ENCODE data around the gene VWA7.

DNA sequence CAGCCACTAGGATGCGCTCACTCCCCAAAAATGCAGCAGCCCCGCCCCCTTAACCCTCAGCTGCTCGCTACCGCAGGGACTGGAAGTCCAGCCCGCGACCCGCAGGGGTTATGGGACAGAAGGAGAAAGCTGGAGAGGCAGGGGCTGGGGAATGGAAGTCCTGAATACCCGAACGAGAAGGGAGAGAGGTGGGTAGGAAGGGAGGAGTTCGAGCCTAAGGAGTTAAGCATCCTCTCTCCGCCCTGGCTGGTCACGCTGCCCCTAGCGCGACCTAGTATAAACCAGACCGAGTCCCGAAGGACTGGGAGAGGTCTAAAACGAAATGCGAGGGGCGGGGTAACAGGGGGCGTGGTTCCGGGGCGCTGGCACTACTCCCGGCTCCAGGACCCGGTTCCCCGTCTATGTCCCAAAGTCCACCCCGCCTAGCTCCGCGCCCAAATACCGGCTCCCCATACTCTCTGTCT is 47.6 kb downstream of the VWA7 start:
- TF ChIP-seq EP300 (IDR thresholded peaks at IDR 0.05) (no peak), RAD21 (conservative IDR thresholded peaks at IDR 0.05 in 1 of 2, IDR thresholded peaks at IDR 0.05 in 1 of 2) (peak; percentile 77 to 85; a peak in 4 of 5 replicates), RNF2 (IDR thresholded peaks at IDR 0.05; ENCODE audit: borderline replicate concordance, low read depth) (no peak), MAFK (IDR thresholded peaks at IDR 0.05; ENCODE audit: partially characterized antibody) (no peak), POLR2AphosphoS2 (conservative IDR thresholded peaks at IDR 0.05; ENCODE audit: low read length) (no peak), JUN (IDR thresholded peaks at IDR 0.05) (no peak), NFE2L2 (conservative IDR thresholded peaks at IDR 0.05; ENCODE audit: low read length) (no peak)
- TF ChIP-seq, protein P1, sequence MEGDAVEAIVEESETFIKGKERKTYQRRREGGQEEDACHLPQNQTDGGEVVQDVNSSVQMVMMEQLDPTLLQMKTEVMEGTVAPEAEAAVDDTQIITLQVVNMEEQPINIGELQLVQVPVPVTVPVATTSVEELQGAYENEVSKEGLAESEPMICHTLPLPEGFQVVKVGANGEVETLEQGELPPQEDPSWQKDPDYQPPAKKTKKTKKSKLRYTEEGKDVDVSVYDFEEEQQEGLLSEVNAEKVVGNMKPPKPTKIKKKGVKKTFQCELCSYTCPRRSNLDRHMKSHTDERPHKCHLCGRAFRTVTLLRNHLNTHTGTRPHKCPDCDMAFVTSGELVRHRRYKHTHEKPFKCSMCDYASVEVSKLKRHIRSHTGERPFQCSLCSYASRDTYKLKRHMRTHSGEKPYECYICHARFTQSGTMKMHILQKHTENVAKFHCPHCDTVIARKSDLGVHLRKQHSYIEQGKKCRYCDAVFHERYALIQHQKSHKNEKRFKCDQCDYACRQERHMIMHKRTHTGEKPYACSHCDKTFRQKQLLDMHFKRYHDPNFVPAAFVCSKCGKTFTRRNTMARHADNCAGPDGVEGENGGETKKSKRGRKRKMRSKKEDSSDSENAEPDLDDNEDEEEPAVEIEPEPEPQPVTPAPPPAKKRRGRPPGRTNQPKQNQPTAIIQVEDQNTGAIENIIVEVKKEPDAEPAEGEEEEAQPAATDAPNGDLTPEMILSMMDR (IDR thresholded peaks at IDR 0.05) = peak; percentile 68
- TF ChIP-seq, protein P2, sequence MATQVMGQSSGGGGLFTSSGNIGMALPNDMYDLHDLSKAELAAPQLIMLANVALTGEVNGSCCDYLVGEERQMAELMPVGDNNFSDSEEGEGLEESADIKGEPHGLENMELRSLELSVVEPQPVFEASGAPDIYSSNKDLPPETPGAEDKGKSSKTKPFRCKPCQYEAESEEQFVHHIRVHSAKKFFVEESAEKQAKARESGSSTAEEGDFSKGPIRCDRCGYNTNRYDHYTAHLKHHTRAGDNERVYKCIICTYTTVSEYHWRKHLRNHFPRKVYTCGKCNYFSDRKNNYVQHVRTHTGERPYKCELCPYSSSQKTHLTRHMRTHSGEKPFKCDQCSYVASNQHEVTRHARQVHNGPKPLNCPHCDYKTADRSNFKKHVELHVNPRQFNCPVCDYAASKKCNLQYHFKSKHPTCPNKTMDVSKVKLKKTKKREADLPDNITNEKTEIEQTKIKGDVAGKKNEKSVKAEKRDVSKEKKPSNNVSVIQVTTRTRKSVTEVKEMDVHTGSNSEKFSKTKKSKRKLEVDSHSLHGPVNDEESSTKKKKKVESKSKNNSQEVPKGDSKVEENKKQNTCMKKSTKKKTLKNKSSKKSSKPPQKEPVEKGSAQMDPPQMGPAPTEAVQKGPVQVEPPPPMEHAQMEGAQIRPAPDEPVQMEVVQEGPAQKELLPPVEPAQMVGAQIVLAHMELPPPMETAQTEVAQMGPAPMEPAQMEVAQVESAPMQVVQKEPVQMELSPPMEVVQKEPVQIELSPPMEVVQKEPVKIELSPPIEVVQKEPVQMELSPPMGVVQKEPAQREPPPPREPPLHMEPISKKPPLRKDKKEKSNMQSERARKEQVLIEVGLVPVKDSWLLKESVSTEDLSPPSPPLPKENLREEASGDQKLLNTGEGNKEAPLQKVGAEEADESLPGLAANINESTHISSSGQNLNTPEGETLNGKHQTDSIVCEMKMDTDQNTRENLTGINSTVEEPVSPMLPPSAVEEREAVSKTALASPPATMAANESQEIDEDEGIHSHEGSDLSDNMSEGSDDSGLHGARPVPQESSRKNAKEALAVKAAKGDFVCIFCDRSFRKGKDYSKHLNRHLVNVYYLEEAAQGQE (IDR thresholded peaks at IDR 0.05) = no peak; the same call in 1 of the 2 replicates
- TF ChIP-seq, protein P3, sequence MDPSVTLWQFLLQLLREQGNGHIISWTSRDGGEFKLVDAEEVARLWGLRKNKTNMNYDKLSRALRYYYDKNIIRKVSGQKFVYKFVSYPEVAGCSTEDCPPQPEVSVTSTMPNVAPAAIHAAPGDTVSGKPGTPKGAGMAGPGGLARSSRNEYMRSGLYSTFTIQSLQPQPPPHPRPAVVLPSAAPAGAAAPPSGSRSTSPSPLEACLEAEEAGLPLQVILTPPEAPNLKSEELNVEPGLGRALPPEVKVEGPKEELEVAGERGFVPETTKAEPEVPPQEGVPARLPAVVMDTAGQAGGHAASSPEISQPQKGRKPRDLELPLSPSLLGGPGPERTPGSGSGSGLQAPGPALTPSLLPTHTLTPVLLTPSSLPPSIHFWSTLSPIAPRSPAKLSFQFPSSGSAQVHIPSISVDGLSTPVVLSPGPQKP (IDR thresholded peaks at IDR 0.05; ENCODE audit: low read depth, low read length) = no peak
- TF ChIP-seq, protein P4, sequence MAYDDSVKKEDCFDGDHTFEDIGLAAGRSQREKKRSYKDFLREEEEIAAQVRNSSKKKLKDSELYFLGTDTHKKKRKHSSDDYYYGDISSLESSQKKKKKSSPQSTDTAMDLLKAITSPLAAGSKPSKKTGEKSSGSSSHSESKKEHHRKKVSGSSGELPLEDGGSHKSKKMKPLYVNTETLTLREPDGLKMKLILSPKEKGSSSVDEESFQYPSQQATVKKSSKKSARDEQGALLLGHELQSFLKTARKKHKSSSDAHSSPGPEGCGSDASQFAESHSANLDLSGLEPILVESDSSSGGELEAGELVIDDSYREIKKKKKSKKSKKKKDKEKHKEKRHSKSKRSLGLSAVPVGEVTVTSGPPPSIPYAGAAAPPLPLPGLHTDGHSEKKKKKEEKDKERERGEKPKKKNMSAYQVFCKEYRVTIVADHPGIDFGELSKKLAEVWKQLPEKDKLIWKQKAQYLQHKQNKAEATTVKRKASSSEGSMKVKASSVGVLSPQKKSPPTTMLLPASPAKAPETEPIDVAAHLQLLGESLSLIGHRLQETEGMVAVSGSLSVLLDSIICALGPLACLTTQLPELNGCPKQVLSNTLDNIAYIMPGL (CRISPR knock-in tag; IDR thresholded peaks at IDR 0.05; ENCODE audit: borderline replicate concordance) = no peak
- TF ChIP-seq, protein P5, sequence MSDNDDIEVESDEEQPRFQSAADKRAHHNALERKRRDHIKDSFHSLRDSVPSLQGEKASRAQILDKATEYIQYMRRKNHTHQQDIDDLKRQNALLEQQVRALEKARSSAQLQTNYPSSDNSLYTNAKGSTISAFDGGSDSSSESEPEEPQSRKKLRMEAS (IDR thresholded peaks at IDR 0.05) = peak; percentile 4
